SK-N-SH treated with all-trans-retinoic acid at 6 μM for 48 hours (cell line): ENCODE measurements around the gene CRACR2A.

Experiments used
- ARNTL ChIP-seq: fragments of 450-650 bp; formaldehyde crosslinking; IDR thresholded peaks from 2 replicates; pipeline ENCODE4 v1.5.0; 2020; ENCODE audit warnings: low read depth, mild to moderate bottlenecking, moderate library complexity, borderline replicate concordance
- CSRNP3 ChIP-seq: fragments of 250-450 bp; sonication (Bioruptor Pico); IDR thresholded peaks from 2 replicates; pipeline ENCODE4 v1.5.1; 2021; ENCODE audit warnings: mild to moderate bottlenecking, moderate library complexity
- OSR1 ChIP-seq: fragments of 250-450 bp; sonication (Bioruptor Pico); IDR thresholded peaks from 2 replicates; pipeline ENCODE4 v1.8.0; 2022; ENCODE audit warnings: moderate library complexity, mild to moderate bottlenecking, inconsistent platforms
- PATZ1 ChIP-seq: fragments of 250-450 bp; sonication (Bioruptor Pico); IDR thresholded peaks from 2 replicates; pipeline ENCODE4 v1.8.0; 2020; ENCODE audit warnings: mild to moderate bottlenecking, moderate library complexity, borderline replicate concordance
- POU6F1 ChIP-seq: fragments of 250-450 bp; sonication (Bioruptor Pico); IDR thresholded peaks from 2 replicates; pipeline ENCODE4 v1.8.0; 2021; ENCODE audit warnings: low read depth, mild to moderate bottlenecking, moderate library complexity, borderline replicate concordance
- TOX ChIP-seq: fragments of 250-450 bp; sonication (Bioruptor Pico); IDR thresholded peaks from 2 replicates; pipeline ENCODE4 v1.8.0; 2021; ENCODE audit warnings: mild to moderate bottlenecking, moderate library complexity, borderline replicate concordance
- ZC3H10 ChIP-seq: fragments of 250-450 bp; sonication (Bioruptor Pico); IDR thresholded peaks from 2 replicates; pipeline ENCODE4 v1.5.1; 2021; ENCODE audit warnings: mild to moderate bottlenecking, moderate library complexity
- ZFP3 ChIP-seq: fragments of 250-450 bp; sonication (Bioruptor Pico); IDR thresholded peaks from 2 replicates; pipeline ENCODE4 v1.5.0; 2020; ENCODE audit warnings: mild to moderate bottlenecking, moderate library complexity
- ZNF8 ChIP-seq: fragments of 450-650 bp; formaldehyde crosslinking; IDR thresholded peaks from 2 replicates; pipeline ENCODE4 v1.5.0; 2020; ENCODE audit warnings: mild to moderate bottlenecking, moderate library complexity

- no peak for TF ChIP-seq TOX
- TF ChIP-seq ARNTL (CRISPR knock-in tag), result no peak
- no peak for TF ChIP-seq CSRNP3 (CRISPR knock-in tag)
- no peak for TF ChIP-seq POU6F1
- TF ChIP-seq PATZ1, result no peak
- no peak for TF ChIP-seq ZC3H10
- no peak for TF ChIP-seq OSR1 (CRISPR knock-in tag)
- TF ChIP-seq ZNF8, result no peak
- TF ChIP-seq ZFP3, result no peak
Observed at GRCh38 chr12:3601461-3602150, 151.3 kb downstream of the CRACR2A start.
